ENCODE data around the gene TPP2. TPM values are rescaled to one million over a fixed set of nuclear protein-coding genes. Genes with fewer than 3 reads are reported as not detected.
A peak's percentile ranks its signal among the peaks of the same experiment; 100 is the strongest.

The TPP2 gene
- total RNA-seq, 1 experiment from 2014 or later = 47.0 TPM

- peak; percentile 37 for DNase-seq (ENCODE audit: low read depth)
These were observed 125.0 kb downstream of the TPP2 start for GRCh38 chr13:102721800-102722231.

- DNase-seq (ENCODE audit: low read depth) = peak; percentile 58
These were observed 128.1 kb downstream of the TPP2 start for GRCh38 chr13:102724923-102725322.

- DNase-seq (ENCODE audit: low read depth) = peak; percentile 42
These were observed 129.6 kb downstream of the TPP2 start for GRCh38 chr13:102726430-102726829.

Other genes starting within 250 kb of the TPP2 start
- not detected in 2 replicates for gene FGF14, start 194.9 kb upstream of the TPP2 start, total RNA-seq (2014; rRNA removed; shearing (Covaris generic))
- gene METTL21C, start 98.1 kb downstream of the TPP2 start, total RNA-seq (2014; rRNA removed; shearing (Covaris generic)) = not detected in 2 replicates
- 42.7 and 48.8 TPM in 2 replicates for gene TEX30, start 176.8 kb downstream of the TPP2 start, total RNA-seq (2014; rRNA removed; shearing (Covaris generic))
- gene POGLUT2, start 202.0 kb downstream of the TPP2 start, total RNA-seq (2014; rRNA removed; shearing (Covaris generic)) = 19.9 and 26.1 TPM in 2 replicates
- 27.7 and 27.8 TPM in 2 replicates for gene BIVM, start 202.1 kb downstream of the TPP2 start, total RNA-seq (2014; rRNA removed; shearing (Covaris generic))
- gene ERCC5, start 249.0 kb downstream of the TPP2 start, total RNA-seq (2014; rRNA removed; shearing (Covaris generic)) = 51.9 and 61.9 TPM in 2 replicates